K562 treated with DMSO at 1 percent for 48 hours (cell line): ENCODE measurements around the gene TRIM47. TPM values are rescaled to one million over a fixed set of nuclear protein-coding genes. Genes with fewer than 3 reads are reported as not detected.

Experiments used
- total RNA-seq: library from RNA; unstranded; fragments of 300-600 nt; gene quantifications from 2 replicates; pipeline ENCODE4 v1.2.3, GENCODE V29; 2022; ENCODE audit warnings: low replicate concordance; ENCODE audit errors: extremely low read depth

TRIM47 gene
- not detected in 2 replicates for total RNA-seq

GRCh38 chr17:75878174-75878998, at the start of gene TRIM47:
TSS of gene TRIM47 (minus strand) at chr17:75878581. CDS start at chr17:75878548, 33 bp downstream.

GRCh38 chr17:75904749-75905521, 26.6 kb upstream of the TRIM47 start, which contains the start of gene MRPL38:
TSS of gene MRPL38 (minus strand) at chr17:75904884. CDS start at chr17:75904875, 9 bp downstream.

GRCh38 chr17:75896415-75897159, 18.2 kb upstream of the TRIM47 start, which contains the start of gene TRIM65:
TSS of gene TRIM65 (minus strand) at chr17:75896951. CDS start at chr17:75896937, 14 bp downstream.

GRCh38 chr17:75855310-75856061, 22.9 kb downstream of the TRIM47 start, which contains the start of gene WBP2:
TSS of gene WBP2 (minus strand) at chr17:75855335. CDS start at chr17:75855297, 38 bp downstream.

GRCh38 chr17:75843577-75844529, 34.5 kb downstream of the TRIM47 start, which contains the start of gene UNC13D:
TSS of gene UNC13D (minus strand) at chr17:75844404. CDS start at chr17:75844337, 67 bp downstream.

Other genes with a start within 250 kb of the TRIM47 start
- not detected in 2 replicates for gene SMIM5, start 245.1 kb downstream of the TRIM47 start, total RNA-seq
- gene RECQL5, start 211.4 kb downstream of the TRIM47 start, total RNA-seq: not detected in 2 replicates
- gene SAP30BP, start 211.2 kb downstream of the TRIM47 start, total RNA-seq: not detected in 2 replicates
- not detected in 2 replicates for gene ITGB4, start 157.1 kb downstream of the TRIM47 start, total RNA-seq
- not detected in 2 replicates for gene GALK1, start 113.4 kb downstream of the TRIM47 start, total RNA-seq
- gene UNK, start 93.8 kb downstream of the TRIM47 start, total RNA-seq: not detected in 2 replicates
- gene UNC13D, start 34.2 kb downstream of the TRIM47 start, total RNA-seq: 220 TPM in 1 of 2 replicates, not detected in the other
- 432 TPM in 1 of 2 replicates, not detected in the other for gene WBP2, start 23.2 kb downstream of the TRIM47 start, total RNA-seq
- not detected in 2 replicates for gene TRIM65, start 18.4 kb upstream of the TRIM47 start, total RNA-seq
- not detected in 2 replicates for gene MRPL38, start 26.3 kb upstream of the TRIM47 start, total RNA-seq
- not detected in 2 replicates for gene FBF1, start 62.5 kb upstream of the TRIM47 start, total RNA-seq
- gene ACOX1, start 100.6 kb upstream of the TRIM47 start, total RNA-seq: not detected in 2 replicates
- not detected in 2 replicates for gene TEN1, start 100.7 kb upstream of the TRIM47 start, total RNA-seq
- not detected in 2 replicates for gene CDK3, start 122.3 kb upstream of the TRIM47 start, total RNA-seq
- not detected in 2 replicates for gene EVPL, start 148.7 kb upstream of the TRIM47 start, total RNA-seq
- not detected in 2 replicates for gene SRP68, start 193.9 kb upstream of the TRIM47 start, total RNA-seq
- gene GALR2, start 196.2 kb upstream of the TRIM47 start, total RNA-seq: not detected in 2 replicates
- gene ZACN, start 200.6 kb upstream of the TRIM47 start, total RNA-seq: not detected in 2 replicates
- gene EXOC7, start 225.2 kb upstream of the TRIM47 start, total RNA-seq: not detected in 2 replicates